Upper lobe of left lung (tissue), 6 donors: ENCODE results near the gene SOX9. TPM values are rescaled to one million over a fixed set of nuclear protein-coding genes. Genes with fewer than 3 reads are reported as not detected.

Experiments used
- ATAC-seq, 2 donors: fragments of 200-7000 bp; cut with Tn5 transposase; one replicate each; pipeline ENCODE4 v1.9.1; 2022; ENCODE audit warnings: mild to moderate bottlenecking in 2 of 2, moderate library complexity in 2 of 2; ENCODE audit not compliant: low FRiP score in 2 of 2
- DNase-seq, 2 donors: peaks; one replicate each; pipeline ENCODE4 v3.0.0-alpha.2; 2019 to 2020
- H3K27ac ChIP-seq, 4 donors: fragments of 200-600 bp; sonication (generic); one replicate each; pipeline ENCODE4 v1.5.1; 2016 to 2019
- H3K27me3 ChIP-seq, 4 donors: fragments of 200-600 bp; sonication (generic); one replicate each; pipeline ENCODE4 v1.5.1; 2017 to 2019
- H3K36me3 ChIP-seq, 4 donors: fragments of 200-600 bp; sonication (generic); one replicate each; pipeline ENCODE4 v1.5.1; 2016 to 2019
- H3K4me1 ChIP-seq, 4 donors: fragments of 200-600 bp; sonication (generic); one replicate each; pipeline ENCODE4 v1.5.1; 2018 to 2019
- H3K4me3 ChIP-seq, 4 donors: fragments of 200-600 bp; sonication (generic); one replicate each; pipeline ENCODE4 v1.5.1; 2017 to 2019; ENCODE audit warnings: mild to moderate bottlenecking in 2 of 4, moderate library complexity in 1 of 4
- H3K9me3 ChIP-seq, 4 donors: fragments of 200-600 bp; sonication (generic); one replicate each; pipeline ENCODE4 v1.5.1; 2018 to 2019
- CTCF ChIP-seq, 6 experiments: fragments of 450-650 bp in 4 of 6; fragments of 200-600 bp in 2 of 6; sonication (generic) in 2 of 6; IDR thresholded peaks; one replicate each; pipeline ENCODE4 v1.5.1; 2016 to 2019; ENCODE audit warnings: antibody characterized with exemption in 6 of 6
- EP300 ChIP-seq, 4 donors: sonication (generic); formaldehyde crosslinking; IDR thresholded peaks; one replicate each; pipeline ENCODE4 v1.5.1; 2017; ENCODE audit warnings: antibody characterized with exemption in 4 of 4, control low read depth in 2 of 4
- POLR2A ChIP-seq, 4 donors: fragments of 450-650 bp; IDR thresholded peaks; one replicate each; pipeline ENCODE4 v1.5.1; 2016 to 2017; ENCODE audit warnings: antibody characterized with exemption in 4 of 4, mild to moderate bottlenecking in 2 of 4
- POLR2AphosphoS5 ChIP-seq, 2 donors: sonication (generic); formaldehyde crosslinking; IDR thresholded peaks; one replicate each; pipeline ENCODE4 v1.5.1; 2017; ENCODE audit warnings: antibody characterized with exemption in 2 of 2
- WGBS, 2 donors: methylation state at CpG; one replicate each; pipeline ENCODE4 v1.1.5; 2017 to 2018; 5-methylcytosine and 5-hydroxymethylcytosine counted together
- total RNA-seq, 6 donors: library from RNA; depleted of rRNA in 4 of 6; stranded (reverse); fragments of >200 nt in 4 of 6; gene quantifications; one replicate each; pipeline versions ENCODE4 v1.1.0 to v1.2.1, GENCODE V29; 2016 to 2021
- donor health status: DM: no; HTN: no; CAD: no; lungs with moderate emphysema.
- donor health status: DM: no; HTN: yes; CAD: no; lungs with severe emphysema.

The SOX9 gene
- total RNA-seq, 6 donors from 2014 or later, result 3.3 to 10.7 (median 4.3) TPM

GRCh38 chr17:72165867-72166439 is 45.1 kb downstream of the SOX9 start:
- Histone ChIP-seq H3K4me3 (no peak overlapping the region), H3K27ac (no peak overlapping the region), H3K4me1 (no peaks in the 10 kb centered on the region), H3K27me3 (no peaks in the 10 kb centered on the region), H3K36me3 (no peaks in the 10 kb centered on the region), H3K9me3 (no peaks in the 10 kb centered on the region)
- TF ChIP-seq POLR2AphosphoS5 (IDR thresholded peaks at IDR 0.05) (no peak), CTCF (IDR thresholded peaks at IDR 0.05) (no peak), POLR2A (IDR thresholded peaks at IDR 0.05) (no peak), EP300 (IDR thresholded peaks at IDR 0.05) (no peak)
- WGBS, 2 donors, result 66 to 79% methylated on average over 8 to 12 of the region's 12 CpGs
- DNase-seq (no peak), ATAC-seq (no peak)

- no peaks in the 10 kb centered on the region for H3K36me3 ChIP-seq
- no peak for DNase-seq
- no peaks in the 10 kb centered on the region for H3K4me1 ChIP-seq
- WGBS, 2 donors, result 74 to 75% methylated on average over 2 of the region's 2 CpGs
- H3K27ac ChIP-seq, result no peak overlapping the region
- TF ChIP-seq POLR2A (IDR thresholded peaks at IDR 0.05), result no peak
- no peak for TF ChIP-seq EP300 (IDR thresholded peaks at IDR 0.05)
- no peak for TF ChIP-seq CTCF (IDR thresholded peaks at IDR 0.05)
- TF ChIP-seq POLR2AphosphoS5 (IDR thresholded peaks at IDR 0.05), result no peak
- no peak for ATAC-seq
- H3K9me3 ChIP-seq, result no peaks in the 10 kb centered on the region
- H3K27me3 ChIP-seq, result no peaks in the 10 kb centered on the region
- no peak overlapping the region for H3K4me3 ChIP-seq
Measured at GRCh38 chr17:72167593-72167992, 46.8 kb downstream of the SOX9 start.

DNA sequence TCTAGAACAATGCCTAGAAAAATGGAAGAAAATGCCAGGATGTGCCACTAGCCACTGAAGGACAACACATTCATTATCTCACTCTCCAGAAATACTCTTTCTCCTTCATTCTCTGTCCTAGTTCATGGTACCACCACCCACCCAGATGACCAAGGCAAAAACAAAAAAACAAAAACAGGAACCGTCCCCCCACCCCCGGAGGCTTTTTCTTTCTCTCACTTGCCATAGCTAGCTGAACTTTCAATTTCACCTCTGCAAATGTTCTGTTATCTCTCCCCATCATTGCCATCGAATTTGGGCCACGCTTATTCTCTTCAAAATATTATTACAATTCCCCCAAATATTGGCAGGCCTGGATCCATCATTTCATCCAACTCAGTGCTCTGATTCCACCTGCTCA is 49.0 kb downstream of the SOX9 start:
- H3K36me3 ChIP-seq, result no peaks in the 10 kb centered on the region
- no peak overlapping the region for H3K27ac ChIP-seq
- H3K4me3 ChIP-seq, result no peak overlapping the region
- no peak for TF ChIP-seq POLR2A (IDR thresholded peaks at IDR 0.05)
- no peak for TF ChIP-seq POLR2AphosphoS5 (IDR thresholded peaks at IDR 0.05)
- TF ChIP-seq CTCF (IDR thresholded peaks at IDR 0.05), result no peak
- TF ChIP-seq EP300 (IDR thresholded peaks at IDR 0.05), result no peak
- H3K27me3 ChIP-seq, result no peaks in the 10 kb centered on the region
- DNase-seq, result no peak
- no peaks in the 10 kb centered on the region for H3K9me3 ChIP-seq
- no peaks in the 10 kb centered on the region for H3K4me1 ChIP-seq
- ATAC-seq, result no peak
- WGBS, 2 donors, result 80 to 91% methylated on average over 4 of the region's 4 CpGs

DNA sequence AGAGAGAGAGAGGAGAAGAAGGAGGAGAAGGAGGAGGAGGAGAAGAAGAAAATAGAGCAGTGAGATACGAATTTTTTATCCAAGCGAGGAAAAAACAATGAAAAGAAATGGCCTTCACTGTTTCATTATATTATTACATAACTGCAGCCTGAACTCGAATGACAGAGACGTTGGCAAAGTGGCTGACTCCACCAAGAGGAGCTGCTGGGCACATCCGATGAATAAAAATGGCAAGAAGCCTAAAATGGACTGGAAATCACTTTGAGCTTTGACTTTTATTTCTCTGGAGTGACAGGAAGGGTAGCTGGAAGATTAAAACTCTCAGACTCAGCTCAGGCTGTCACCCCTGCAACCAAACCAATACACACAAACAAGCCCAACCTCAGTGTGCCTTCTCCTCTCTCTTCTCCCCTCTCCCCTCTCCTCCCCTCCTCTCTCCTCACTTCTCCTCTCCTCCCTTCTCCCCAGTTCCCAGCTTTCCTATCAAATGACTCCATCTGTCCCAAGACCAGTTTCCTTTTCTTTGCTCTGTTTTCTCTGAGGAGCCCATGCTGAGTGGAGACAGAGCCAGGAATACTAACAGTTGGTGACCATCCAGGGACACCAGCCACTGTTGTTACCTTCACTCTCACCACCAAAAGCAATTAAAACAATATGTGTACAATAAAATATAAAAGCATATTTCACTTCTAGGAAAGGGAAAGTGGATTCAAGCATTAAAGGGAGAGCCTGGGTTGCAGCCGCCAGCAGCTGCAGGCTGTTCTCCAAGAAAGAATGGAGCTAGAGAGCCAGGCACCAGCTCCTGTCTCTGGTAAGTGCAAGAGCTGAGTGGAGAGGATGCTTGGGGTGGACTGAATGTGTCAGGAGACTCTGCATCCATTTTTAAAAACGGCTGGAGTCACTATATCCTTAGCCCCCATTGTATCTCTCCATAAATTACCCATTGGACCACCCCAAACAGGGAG is 51.2 kb downstream of the SOX9 start:
- H3K4me3 ChIP-seq, result no peak overlapping the region
- ATAC-seq, result no peak
- H3K36me3 ChIP-seq, result no peaks in the 10 kb centered on the region
- WGBS, 2 donors, result 47 to 56% methylated on average over 7 of the region's 7 CpGs
- no peak overlapping the region for H3K27ac ChIP-seq
- DNase-seq, result no peak
- H3K9me3 ChIP-seq, result no peaks in the 10 kb centered on the region
- no peak for TF ChIP-seq EP300 (IDR thresholded peaks at IDR 0.05)
- TF ChIP-seq CTCF (IDR thresholded peaks at IDR 0.05), result no peak
- no peak for TF ChIP-seq POLR2A (IDR thresholded peaks at IDR 0.05)
- no peak for TF ChIP-seq POLR2AphosphoS5 (IDR thresholded peaks at IDR 0.05)
- no peaks in the 10 kb centered on the region for H3K4me1 ChIP-seq
- H3K27me3 ChIP-seq, result no peaks in the 10 kb centered on the region
